ENCODE data around the gene PSMD13. TPM values are rescaled to one million over a fixed set of nuclear protein-coding genes. Genes with fewer than 3 reads are reported as not detected.
A peak's percentile ranks its signal among the peaks of the same experiment; 100 is the strongest.

The PSMD13 gene
- total and polyA plus RNA-seq, 2 donors (not counting 1 experiment from before 2014, with no cell fraction given) = 98.0 to 104 TPM

DNA sequence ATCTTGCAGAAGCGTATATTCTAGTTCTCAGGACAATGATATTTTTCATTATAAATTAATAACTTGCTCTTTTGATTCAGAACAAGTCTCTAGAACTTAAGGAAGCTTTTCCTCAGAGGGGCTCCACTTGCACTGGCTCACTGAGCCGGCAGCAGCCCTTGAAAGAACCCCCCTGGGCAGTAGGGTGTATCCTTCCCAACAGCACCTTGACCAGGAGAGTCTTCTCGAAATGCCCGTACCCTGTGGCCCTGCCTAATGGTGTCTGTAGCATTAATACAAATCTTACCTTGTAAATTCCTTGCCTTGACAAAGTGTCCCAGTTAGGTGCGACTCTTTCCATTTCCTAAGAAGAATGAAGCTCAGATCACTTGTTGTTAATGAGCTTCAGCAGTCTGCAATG is 13.5 kb downstream of the PSMD13 start:
- no peaks in the 10 kb centered on the region for H3K27me3 Mint-ChIP-seq
- no peak overlapping the region for H3K27ac Mint-ChIP-seq
- H3K4me1 Mint-ChIP-seq = peaks cover 4% of the 10 kb centered on the region
- intact Hi-C loops (cut with micrococcal nuclease) = loop anchor here (1.0 to 2.0 kb wide), 4 partner anchors 19 to 115 kb away; no protein-coding TSS in a partner anchor
- no peaks in the 10 kb centered on the region for H3K9me3 Mint-ChIP-seq (ENCODE audit: insufficient read depth)
- ChIA-PET CTCF (interaction anchor here (0.6 to 6.2 kb wide), 39 partner anchors 9 to 508 kb away, joined by 3 to 82 read pairs (median 8); partner anchors contain the start of genes BET1L, IFITM2, IFITM5 and NLRP6), POLR2A (interaction anchor here (1.0 to 1.7 kb wide), 8 partner anchors 13 to 112 kb away, joined by 3 to 9 read pairs (median 3); no protein-coding TSS in a partner anchor)
- no peak overlapping the region for H3K4me3 ChIP-seq (ENCODE audit: control extremely low read depth in 1 of 5, extremely low read depth in 1 of 5, insufficient read depth in 1 of 5, low read depth in 2 of 5, low read length in 4 of 5)
- TF ChIP-seq EZH2 (IDR thresholded peaks at IDR 0.05; ENCODE audit: borderline replicate concordance, insufficient read depth, low read depth, low read length, poor library complexity, severe bottlenecking) = no peak
- TF ChIP-seq, protein P1, sequence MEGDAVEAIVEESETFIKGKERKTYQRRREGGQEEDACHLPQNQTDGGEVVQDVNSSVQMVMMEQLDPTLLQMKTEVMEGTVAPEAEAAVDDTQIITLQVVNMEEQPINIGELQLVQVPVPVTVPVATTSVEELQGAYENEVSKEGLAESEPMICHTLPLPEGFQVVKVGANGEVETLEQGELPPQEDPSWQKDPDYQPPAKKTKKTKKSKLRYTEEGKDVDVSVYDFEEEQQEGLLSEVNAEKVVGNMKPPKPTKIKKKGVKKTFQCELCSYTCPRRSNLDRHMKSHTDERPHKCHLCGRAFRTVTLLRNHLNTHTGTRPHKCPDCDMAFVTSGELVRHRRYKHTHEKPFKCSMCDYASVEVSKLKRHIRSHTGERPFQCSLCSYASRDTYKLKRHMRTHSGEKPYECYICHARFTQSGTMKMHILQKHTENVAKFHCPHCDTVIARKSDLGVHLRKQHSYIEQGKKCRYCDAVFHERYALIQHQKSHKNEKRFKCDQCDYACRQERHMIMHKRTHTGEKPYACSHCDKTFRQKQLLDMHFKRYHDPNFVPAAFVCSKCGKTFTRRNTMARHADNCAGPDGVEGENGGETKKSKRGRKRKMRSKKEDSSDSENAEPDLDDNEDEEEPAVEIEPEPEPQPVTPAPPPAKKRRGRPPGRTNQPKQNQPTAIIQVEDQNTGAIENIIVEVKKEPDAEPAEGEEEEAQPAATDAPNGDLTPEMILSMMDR (IDR thresholded peaks at IDR 0.05) = no peak
- WGBS (ENCODE audit: insufficient coverage) = 100% methylated on average over 2 of the region's 5 CpGs
- H3K9me3 ChIP-seq (ENCODE audit: control extremely low read depth in 1 of 3, control insufficient read depth in 2 of 3, insufficient read depth in 1 of 3, low read length in 2 of 3) = no peaks in the 10 kb centered on the region
- H3K79me2 ChIP-seq (ENCODE audit: control insufficient read depth, insufficient read depth, low read length) = peaks cover 12% of the 10 kb centered on the region
- no peak overlapping the region for H3K4me2 ChIP-seq (replicated peaks; ENCODE audit: low read depth, low read length, poor library complexity, severe bottlenecking)
- no peak overlapping the region for H3K4me3 Mint-ChIP-seq
- H3K36me3 ChIP-seq (replicated peaks in 1 of 2; ENCODE audit: control extremely low read depth in 1 of 2, control insufficient read depth in 1 of 2, extremely low read depth in 1 of 2, insufficient read depth in 2 of 2, low read length in 1 of 2) = peaks cover 2 to 77% of the 10 kb centered on the region in 2 experiments
- no peak for ATAC-seq (ENCODE audit: low read depth)
- no peaks in the 10 kb centered on the region for H4K20me1 ChIP-seq (ENCODE audit: control insufficient read depth, insufficient read depth, low read length, poor library complexity, severe bottlenecking)
- DNase-seq = no peak
- peaks cover 0 to 5% of the 10 kb centered on the region in 2 donors for H3K4me1 ChIP-seq (ENCODE audit: control insufficient read depth in 2 of 2, insufficient read depth in 2 of 2, low read length in 2 of 2)
- H3K9ac ChIP-seq (ENCODE audit: low read length) = no peak overlapping the region
- no peaks in the 10 kb centered on the region for H3K27me3 ChIP-seq (replicated peaks in 1 of 4; ENCODE audit: control extremely low read depth in 1 of 4, control insufficient read depth in 3 of 4, insufficient read depth in 4 of 4, low read length in 3 of 4)
- H2AFZ ChIP-seq (ENCODE audit: insufficient read depth, low read depth, low read length, poor library complexity, severe bottlenecking) = no peak overlapping the region
- H3K27ac ChIP-seq (ENCODE audit: low read length in 2 of 2) = no peak overlapping the region

- 92% methylated on average over 9 of the region's 10 CpGs for WGBS (ENCODE audit: insufficient coverage)
- no peak overlapping the region for H3K9ac ChIP-seq (ENCODE audit: low read length)
- peaks cover 7% of the 10 kb centered on the region for H3K4me1 Mint-ChIP-seq
- intact Hi-C loops (cut with micrococcal nuclease) = loop anchor here (1.0 to 2.0 kb wide), 4 partner anchors 18 to 114 kb away; no protein-coding TSS in a partner anchor
- no peak overlapping the region for H3K4me2 ChIP-seq (replicated peaks; ENCODE audit: low read depth, low read length, poor library complexity, severe bottlenecking)
- ChIA-PET CTCF (interaction anchor here (0.6 to 6.2 kb wide), 40 partner anchors 8 to 508 kb away, joined by 3 to 82 read pairs (median 9); partner anchors contain the start of genes BET1L, IFITM2, IFITM5 and NLRP6), POLR2A (interaction anchor here (1.0 to 1.7 kb wide), 9 partner anchors 14 to 112 kb away, joined by 3 to 9 read pairs (median 3); no protein-coding TSS in a partner anchor)
- H3K27me3 ChIP-seq (replicated peaks in 1 of 4; ENCODE audit: control extremely low read depth in 1 of 4, control insufficient read depth in 3 of 4, insufficient read depth in 4 of 4, low read length in 3 of 4) = no peaks in the 10 kb centered on the region
- no peak overlapping the region for H3K27ac Mint-ChIP-seq
- DNase-seq (peak; percentile 84), ATAC-seq (ENCODE audit: low read depth) (peak; percentile 89)
- no peaks in the 10 kb centered on the region for H3K9me3 ChIP-seq (ENCODE audit: control extremely low read depth in 1 of 3, control insufficient read depth in 2 of 3, insufficient read depth in 1 of 3, low read length in 2 of 3)
- TF ChIP-seq EZH2 (IDR thresholded peaks at IDR 0.05; ENCODE audit: borderline replicate concordance, insufficient read depth, low read depth, low read length, poor library complexity, severe bottlenecking) = no peak
- TF ChIP-seq, protein P1 (IDR thresholded peaks at IDR 0.05) = peak; percentile 79
- no peak overlapping the region for H3K4me3 Mint-ChIP-seq
- no peak overlapping the region for H2AFZ ChIP-seq (ENCODE audit: insufficient read depth, low read depth, low read length, poor library complexity, severe bottlenecking)
- no peak overlapping the region for H3K27ac ChIP-seq (ENCODE audit: low read length in 2 of 2)
- H3K9me3 Mint-ChIP-seq (ENCODE audit: insufficient read depth) = no peaks in the 10 kb centered on the region
- H3K4me1 ChIP-seq (ENCODE audit: control insufficient read depth in 2 of 2, insufficient read depth in 2 of 2, low read length in 2 of 2) = peaks cover 0 to 5% of the 10 kb centered on the region in 2 donors
- no peaks in the 10 kb centered on the region for H3K27me3 Mint-ChIP-seq
- H3K4me3 ChIP-seq (ENCODE audit: control extremely low read depth in 1 of 5, extremely low read depth in 1 of 5, insufficient read depth in 1 of 5, low read depth in 2 of 5, low read length in 4 of 5) = no peak overlapping the region
- no peaks in the 10 kb centered on the region for H4K20me1 ChIP-seq (ENCODE audit: control insufficient read depth, insufficient read depth, low read length, poor library complexity, severe bottlenecking)
- H3K79me2 ChIP-seq (ENCODE audit: control insufficient read depth, insufficient read depth, low read length) = peaks cover 6% of the 10 kb centered on the region
- peaks cover 2 to 72% of the 10 kb centered on the region in 2 experiments for H3K36me3 ChIP-seq (replicated peaks in 1 of 2; ENCODE audit: control extremely low read depth in 1 of 2, control insufficient read depth in 1 of 2, extremely low read depth in 1 of 2, insufficient read depth in 2 of 2, low read length in 1 of 2)
These were observed 14.0 kb downstream of the PSMD13 start for GRCh38 chr11:250740-251299.

Measured in B cell (primary cell).